ENCODE data around the gene FKBP6. TPM values are rescaled to one million over a fixed set of nuclear protein-coding genes. Genes with fewer than 3 reads are reported as not detected.
"Not testable (repeated sequence)": the region's sequence is repeated elsewhere in the genome, so short reads cannot be mapped to it uniquely, and the experiment has no call there.

Gene FKBP6
- total RNA-seq, 4 donors from 2014 or later, result not detected

DNA sequence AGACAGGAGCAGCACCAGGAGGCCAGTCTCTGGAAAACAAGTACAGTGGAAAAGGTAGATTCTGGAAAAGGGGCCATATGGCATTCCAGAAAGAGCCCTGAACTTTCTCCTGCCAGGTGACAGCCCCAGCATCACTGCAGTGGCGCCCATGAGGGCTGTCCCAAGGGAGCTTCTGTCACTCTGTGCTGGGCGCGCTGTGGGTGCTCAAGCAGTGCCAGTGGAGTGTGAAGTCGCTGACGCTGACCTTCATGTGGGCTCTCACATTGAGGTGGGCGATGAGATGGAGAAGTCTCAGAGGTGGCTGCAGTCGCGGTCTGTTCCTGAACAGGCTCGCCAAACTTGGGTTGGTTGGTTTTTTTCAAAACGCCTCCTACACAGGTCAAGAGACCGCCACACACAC, 38.2 kb downstream of the FKBP6 start:
- no peak for DNase-seq (ENCODE audit: extremely low spot score)
- Histone ChIP-seq H3K36me3 (no peaks in the 10 kb centered on the region), H3K27me3 (peaks cover 0 to 6% (median 0%) of the 10 kb centered on the region in 4 donors), H3K4me3 (no peak overlapping the region), H3K27ac (replicated peaks in 1 of 4) (no peak overlapping the region), H3K9me3 (no peaks in the 10 kb centered on the region), H3K4me1 (no peaks in the 10 kb centered on the region)
- 97% methylated on average over 11 of the region's 11 CpGs for WGBS
- TF ChIP-seq EP300 (IDR thresholded peaks at IDR 0.05) (no peak), POLR2AphosphoS5 (IDR thresholded peaks at IDR 0.05) (no peak), POLR2A (IDR thresholded peaks at IDR 0.05; ENCODE audit: low read depth) (no peak)
- TF ChIP-seq, protein P1, sequence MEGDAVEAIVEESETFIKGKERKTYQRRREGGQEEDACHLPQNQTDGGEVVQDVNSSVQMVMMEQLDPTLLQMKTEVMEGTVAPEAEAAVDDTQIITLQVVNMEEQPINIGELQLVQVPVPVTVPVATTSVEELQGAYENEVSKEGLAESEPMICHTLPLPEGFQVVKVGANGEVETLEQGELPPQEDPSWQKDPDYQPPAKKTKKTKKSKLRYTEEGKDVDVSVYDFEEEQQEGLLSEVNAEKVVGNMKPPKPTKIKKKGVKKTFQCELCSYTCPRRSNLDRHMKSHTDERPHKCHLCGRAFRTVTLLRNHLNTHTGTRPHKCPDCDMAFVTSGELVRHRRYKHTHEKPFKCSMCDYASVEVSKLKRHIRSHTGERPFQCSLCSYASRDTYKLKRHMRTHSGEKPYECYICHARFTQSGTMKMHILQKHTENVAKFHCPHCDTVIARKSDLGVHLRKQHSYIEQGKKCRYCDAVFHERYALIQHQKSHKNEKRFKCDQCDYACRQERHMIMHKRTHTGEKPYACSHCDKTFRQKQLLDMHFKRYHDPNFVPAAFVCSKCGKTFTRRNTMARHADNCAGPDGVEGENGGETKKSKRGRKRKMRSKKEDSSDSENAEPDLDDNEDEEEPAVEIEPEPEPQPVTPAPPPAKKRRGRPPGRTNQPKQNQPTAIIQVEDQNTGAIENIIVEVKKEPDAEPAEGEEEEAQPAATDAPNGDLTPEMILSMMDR (IDR thresholded peaks at IDR 0.05), result no peak
- intact Hi-C loops (cut with DNase I), result no loop called here

DNA sequence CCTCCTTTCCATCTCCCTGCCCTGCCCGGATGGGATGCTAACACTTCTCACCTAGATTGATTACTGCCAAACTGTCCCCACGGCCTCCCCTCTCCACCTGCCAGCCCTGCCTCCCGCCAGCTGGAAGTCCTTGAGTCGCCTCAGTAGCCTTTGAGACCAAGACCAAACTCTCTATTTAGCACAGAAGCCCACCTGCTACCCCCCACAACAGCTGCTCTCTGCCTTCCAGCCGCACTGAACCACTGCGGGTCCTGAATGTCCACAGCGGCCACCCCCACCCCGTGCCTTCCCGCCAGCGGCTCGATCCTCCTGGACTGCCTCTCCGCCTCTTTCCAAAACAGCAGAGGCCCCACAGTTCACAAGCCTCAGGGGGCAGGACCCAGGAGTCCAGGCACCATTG, 39.0 kb downstream of the FKBP6 start:
- no peak for TF ChIP-seq POLR2AphosphoS5 (IDR thresholded peaks at IDR 0.05)
- TF ChIP-seq, protein P1 (IDR thresholded peaks at IDR 0.05), result no peak
- TF ChIP-seq POLR2A (IDR thresholded peaks at IDR 0.05; ENCODE audit: low read depth), result no peak
- TF ChIP-seq EP300 (IDR thresholded peaks at IDR 0.05), result no peak
- Histone ChIP-seq H3K4me1 (no peaks in the 10 kb centered on the region), H3K27ac (replicated peaks in 1 of 4) (no peak overlapping the region), H3K4me3 (no peak overlapping the region), H3K27me3 (peaks cover 0 to 6% (median 0%) of the 10 kb centered on the region in 4 donors), H3K36me3 (no peaks in the 10 kb centered on the region), H3K9me3 (no peaks in the 10 kb centered on the region)
- 77% methylated on average over 12 of the region's 12 CpGs for WGBS
- no peak for DNase-seq (ENCODE audit: extremely low spot score)
- intact Hi-C loops (cut with DNase I), result no loop called here

DNA sequence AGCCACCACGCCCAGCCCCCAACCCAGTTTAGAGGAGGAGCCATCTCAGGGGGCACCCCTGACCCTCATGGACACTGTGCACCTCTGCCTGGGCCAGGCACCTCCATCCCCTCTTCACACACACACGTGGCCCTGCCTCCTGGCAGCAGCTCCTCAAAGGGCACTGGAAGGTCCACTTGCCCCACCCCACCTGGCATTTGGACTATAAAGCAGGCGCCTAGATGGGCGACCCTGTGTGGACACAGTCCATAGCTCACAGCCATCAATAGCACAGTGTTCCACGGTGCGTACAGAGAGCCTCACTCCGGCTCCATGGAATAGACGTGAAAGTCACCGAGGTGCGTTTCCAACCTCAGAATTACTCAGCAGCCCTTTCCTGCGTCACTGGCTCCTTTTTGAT, 41.0 kb downstream of the FKBP6 start:
- Histone ChIP-seq H3K4me3 (no peak overlapping the region), H3K9me3 (no peaks in the 10 kb centered on the region), H3K36me3 (no peaks in the 10 kb centered on the region), H3K4me1 (no peaks in the 10 kb centered on the region), H3K27me3 (peaks cover 0 to 5% (median 0%) of the 10 kb centered on the region in 4 donors), H3K27ac (replicated peaks in 1 of 4) (no peak overlapping the region)
- intact Hi-C loops (cut with DNase I), result no loop called here
- no peak for TF ChIP-seq POLR2A (IDR thresholded peaks at IDR 0.05; ENCODE audit: low read depth)
- TF ChIP-seq EP300 (IDR thresholded peaks at IDR 0.05), result no peak
- no peak for TF ChIP-seq POLR2AphosphoS5 (IDR thresholded peaks at IDR 0.05)
- TF ChIP-seq, protein P1 (IDR thresholded peaks at IDR 0.05), result no peak
- no peak for DNase-seq (ENCODE audit: extremely low spot score)
- whole genome bisulfite sequencing, result 88% methylated on average over 11 of the region's 11 CpGs

DNA sequence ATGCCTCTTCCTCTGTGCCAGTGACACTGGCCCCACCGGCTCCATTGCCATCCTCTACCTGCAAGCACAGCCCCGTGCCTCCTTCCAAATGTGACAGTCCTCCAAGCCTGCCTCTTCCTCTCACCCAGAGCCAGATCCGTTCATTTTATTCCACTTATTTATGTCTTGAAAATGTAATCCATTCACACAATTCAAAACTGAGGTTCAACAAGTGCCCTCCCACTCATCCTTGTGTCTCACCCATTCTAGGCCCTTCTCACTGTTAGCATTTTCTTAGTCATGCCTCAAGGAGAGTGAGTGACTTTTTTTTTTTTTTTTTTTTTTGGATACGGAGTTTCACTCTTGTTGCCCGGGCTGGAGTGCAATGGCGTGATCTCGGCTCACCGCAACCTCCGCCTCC, 41.7 kb downstream of the FKBP6 start:
- no peak for TF ChIP-seq POLR2A (IDR thresholded peaks at IDR 0.05; ENCODE audit: low read depth)
- no peak for TF ChIP-seq EP300 (IDR thresholded peaks at IDR 0.05)
- TF ChIP-seq POLR2AphosphoS5 (IDR thresholded peaks at IDR 0.05), result no peak
- TF ChIP-seq, protein P1 (IDR thresholded peaks at IDR 0.05), result no peak
- no peak for DNase-seq (ENCODE audit: extremely low spot score)
- intact Hi-C loops (cut with DNase I), result no loop called here
- H3K4me3 ChIP-seq, result no peak overlapping the region
- no peak overlapping the region for H3K27ac ChIP-seq (replicated peaks in 1 of 4)
- no peaks in the 10 kb centered on the region for H3K4me1 ChIP-seq
- no peaks in the 10 kb centered on the region for H3K9me3 ChIP-seq
- 90% methylated on average over 9 of the region's 9 CpGs for WGBS
- no peaks in the 10 kb centered on the region for H3K27me3 ChIP-seq
- no peaks in the 10 kb centered on the region for H3K36me3 ChIP-seq

DNA sequence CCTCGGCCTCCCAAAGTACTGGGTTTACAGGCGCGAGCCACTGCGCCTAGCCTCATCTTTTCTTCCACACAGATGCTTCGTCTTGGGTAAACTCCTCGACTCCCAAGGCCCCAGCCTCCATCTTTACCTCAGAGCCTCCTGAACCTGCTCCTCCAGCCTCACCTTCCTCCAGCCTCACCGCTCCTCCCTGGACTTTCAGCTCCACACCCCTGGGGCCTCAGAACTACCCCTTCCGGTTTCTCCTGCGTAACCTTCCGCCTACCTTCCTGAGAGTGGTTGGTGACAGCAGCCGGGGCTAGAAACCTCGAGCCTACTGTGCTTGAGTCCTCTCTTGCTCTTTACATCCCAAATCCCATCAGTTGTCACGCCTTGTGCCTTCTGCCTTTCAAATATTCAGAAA, 45.8 kb downstream of the FKBP6 start:
- Histone ChIP-seq H3K27ac (replicated peaks in 1 of 4) (no peak overlapping the region), H3K4me3 (no peak overlapping the region), H3K9me3 (no peaks in the 10 kb centered on the region), H3K36me3 (no peaks in the 10 kb centered on the region), H3K27me3 (peaks cover 0 to 29% (median 10%) of the 10 kb centered on the region in 4 donors), H3K4me1 (peaks cover 0 to 12% (median 7%) of the 10 kb centered on the region in 4 donors)
- TF ChIP-seq, protein P1 (IDR thresholded peaks at IDR 0.05), result no peak
- TF ChIP-seq POLR2AphosphoS5 (IDR thresholded peaks at IDR 0.05) (no peak), POLR2A (IDR thresholded peaks at IDR 0.05; ENCODE audit: low read depth) (no peak), EP300 (IDR thresholded peaks at IDR 0.05) (no peak)
- 90% methylated on average over 13 of the region's 13 CpGs for WGBS
- no peak for DNase-seq (ENCODE audit: extremely low spot score)
- intact Hi-C loops (cut with DNase I), result no loop called here

DNA sequence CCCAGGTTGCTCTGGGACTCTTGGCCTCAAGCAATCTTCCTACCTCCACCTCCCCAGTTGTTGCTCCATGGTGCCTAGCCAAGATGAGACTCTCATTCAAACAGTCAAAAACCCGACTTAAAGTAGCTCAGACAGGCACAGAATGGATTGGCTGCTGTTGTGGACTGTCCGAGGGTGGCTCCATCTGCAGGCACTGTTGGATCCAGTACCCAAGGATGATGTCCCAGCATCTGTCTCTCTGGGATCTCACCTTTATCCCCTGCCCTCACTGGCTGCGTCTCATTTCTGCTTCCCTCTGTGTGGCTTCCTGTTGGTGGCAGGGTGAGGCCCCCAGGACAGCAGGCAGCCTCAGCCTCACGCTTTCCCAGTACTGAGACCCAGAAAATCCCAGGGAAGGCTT, 48.3 kb downstream of the FKBP6 start:
- intact Hi-C loops (cut with DNase I); H3K27ac ChIP-seq (replicated peaks in 1 of 4); DNase-seq (ENCODE audit: extremely low spot score); H3K36me3 ChIP-seq; H3K4me3 ChIP-seq; H3K9me3 ChIP-seq: not testable (repeated sequence)
- H3K4me1 ChIP-seq, result peaks cover 0 to 12% (median 7%) of the 10 kb centered on the region in 4 donors
- 88% methylated on average over 3 of the region's 4 CpGs for WGBS
- H3K27me3 ChIP-seq, result peaks cover 0 to 42% (median 10%) of the 10 kb centered on the region in 4 donors
